Neural cell (in vitro differentiated cells): Measurements from ENCODE around the gene EGLN1. TPM values are rescaled to one million over a fixed set of nuclear protein-coding genes. Genes with fewer than 3 reads are reported as not detected.

Experiments
- H2AFZ ChIP-seq: fragments of 200-600, 300-800 bp; sonication (generic), shearing (Covaris generic); 2 replicates; pipeline ENCODE4 v1.6.0; 2014; ENCODE audit warnings: low read depth, mild to moderate bottlenecking, antibody characterized with exemption, low read length, moderate library complexity
- H3F3A ChIP-seq: fragments of 200-600 bp; shearing (Covaris generic); 2 replicates; pipeline ENCODE4 v1.6.1; 2016; ENCODE audit warnings: mild to moderate bottlenecking, moderate library complexity, mixed read lengths, antibody characterized with exemption, low read length; ENCODE audit not compliant: insufficient read depth, poor library complexity, severe bottlenecking
- H3K27ac ChIP-seq: fragments of 200-600, 300-800 bp; sonication (generic), shearing (Covaris generic); 2 replicates; pipeline ENCODE4 v1.5.1; 2014; ENCODE audit warnings: mild to moderate bottlenecking, low read length, moderate library complexity
- H3K27me3 ChIP-seq: fragments of 300-800, 200-600 bp; sonication (generic), shearing (Covaris generic); 2 replicates; pipeline ENCODE4 v1.6.0; 2014; ENCODE audit warnings: mild to moderate bottlenecking, low read depth, low read length, moderate library complexity; ENCODE audit not compliant: insufficient read depth
- H3K36me3 ChIP-seq: fragments of 300-800, 200-600 bp; sonication (generic), shearing (Covaris generic); 2 replicates; pipeline ENCODE4 v1.5.1; 2014; ENCODE audit warnings: mild to moderate bottlenecking, antibody characterized with exemption, low read length, moderate library complexity; ENCODE audit not compliant: insufficient read depth
- H3K4me2 ChIP-seq: fragments of 300-800, 200-600 bp; sonication (generic), shearing (Covaris generic); 2 replicates; pipeline ENCODE4 v1.6.0; 2014; ENCODE audit warnings: mild to moderate bottlenecking, low read length
- H3K4me3 ChIP-seq: fragments of 300-800, 200-600 bp; sonication (generic), shearing (Covaris generic); 2 replicates; pipeline ENCODE4 v1.5.1; 2014; ENCODE audit warnings: mild to moderate bottlenecking, low read length, moderate library complexity
- H3K79me2 ChIP-seq: fragments of 200-600 bp; shearing (Covaris generic); replicated peaks from 2 replicates; pipeline ENCODE4 v1.6.0; 2014; ENCODE audit warnings: mild to moderate bottlenecking, low read length, moderate library complexity; ENCODE audit not compliant: insufficient read depth
- H3K9ac ChIP-seq: fragments of 300-800, 200-600 bp; sonication (generic), shearing (Covaris generic); 2 replicates; pipeline ENCODE4 v1.6.1; 2016; ENCODE audit warnings: mild to moderate bottlenecking, low read length, mixed read lengths
- H3K9me2 ChIP-seq: fragments of 200-600 bp; shearing (Covaris generic); 2 replicates; pipeline ENCODE4 v1.6.1; 2016; ENCODE audit warnings: mild to moderate bottlenecking, low read length, mixed read lengths; ENCODE audit not compliant: insufficient read depth
- H3K9me3 ChIP-seq: fragments of 200-600, 300-800 bp; sonication (generic), shearing (Covaris generic); 2 replicates; pipeline ENCODE4 v1.6.1; 2016; ENCODE audit warnings: mild to moderate bottlenecking, mixed run types, low read length, moderate library complexity, mixed read lengths
- H4K20me1 ChIP-seq: fragments of 200-600 bp; shearing (Covaris generic); 2 replicates; pipeline ENCODE4 v1.6.1; 2016; ENCODE audit warnings: mild to moderate bottlenecking, mixed run types; ENCODE audit not compliant: insufficient read depth
- EP300 ChIP-seq: fragments of 450-650 bp; conservative IDR thresholded peaks from 2 replicates; pipeline ENCODE4 v1.6.1; 2014; ENCODE audit warnings: antibody characterized with exemption, mild to moderate bottlenecking, moderate library complexity; ENCODE audit not compliant: poor library complexity, severe bottlenecking
- EZH2 ChIP-seq: fragments of 200-600, 300-800 bp; shearing (Covaris generic), sonication (generic); IDR thresholded peaks from 2 replicates; pipeline ENCODE4 v1.6.1; 2014; ENCODE audit warnings: antibody characterized with exemption, low read length, borderline replicate concordance, mild to moderate bottlenecking; ENCODE audit not compliant: insufficient read depth, poor library complexity, severe bottlenecking
- MXI1 ChIP-seq: fragments of 450-650 bp; conservative IDR thresholded peaks from 2 replicates; pipeline ENCODE4 v1.6.1; 2014; ENCODE audit warnings: antibody characterized with exemption, mild to moderate bottlenecking; ENCODE audit not compliant: poor library complexity, severe bottlenecking
- POLR2AphosphoS5 ChIP-seq: IDR thresholded peaks from 2 replicates; pipeline ENCODE4 v1.6.1; 2012
- RAD21 ChIP-seq: fragments of 450-650 bp; conservative IDR thresholded peaks from 2 replicates; pipeline ENCODE4 v1.6.1; 2014; ENCODE audit warnings: antibody characterized with exemption, mild to moderate bottlenecking, moderate library complexity
- SMC3 ChIP-seq: fragments of 450-650 bp; conservative IDR thresholded peaks from 2 replicates; pipeline ENCODE4 v1.6.1; 2014; ENCODE audit warnings: antibody characterized with exemption, mild to moderate bottlenecking, moderate library complexity; ENCODE audit not compliant: poor library complexity
- TAF1 ChIP-seq: IDR thresholded peaks from 2 replicates; pipeline ENCODE4 v1.6.1; 2012; ENCODE audit warnings: low read depth
- polyA plus RNA-seq: library from polyadenylated mRNA; depleted of rRNA; stranded (reverse); fragments of >200 nt; gene quantifications from 2 replicates; pipeline ENCODE4 v1.2.3, GENCODE V29; 2014
- TF ChIP-seq, protein P1 (sequence below): IDR thresholded peaks from 2 replicates; pipeline ENCODE4 v1.6.1; 2012; ENCODE audit warnings: borderline replicate concordance
- TF ChIP-seq, protein P2 (sequence below): fragments of 450-650 bp; IDR thresholded peaks from 2 replicates; pipeline ENCODE4 v1.5.1; 2014; ENCODE audit warnings: antibody characterized with exemption, mild to moderate bottlenecking, moderate library complexity; ENCODE audit not compliant: poor library complexity, severe bottlenecking

EGLN1 gene
- polyA plus RNA-seq, 1 donor from 2014 or later, result 33.2 TPM

DNA sequence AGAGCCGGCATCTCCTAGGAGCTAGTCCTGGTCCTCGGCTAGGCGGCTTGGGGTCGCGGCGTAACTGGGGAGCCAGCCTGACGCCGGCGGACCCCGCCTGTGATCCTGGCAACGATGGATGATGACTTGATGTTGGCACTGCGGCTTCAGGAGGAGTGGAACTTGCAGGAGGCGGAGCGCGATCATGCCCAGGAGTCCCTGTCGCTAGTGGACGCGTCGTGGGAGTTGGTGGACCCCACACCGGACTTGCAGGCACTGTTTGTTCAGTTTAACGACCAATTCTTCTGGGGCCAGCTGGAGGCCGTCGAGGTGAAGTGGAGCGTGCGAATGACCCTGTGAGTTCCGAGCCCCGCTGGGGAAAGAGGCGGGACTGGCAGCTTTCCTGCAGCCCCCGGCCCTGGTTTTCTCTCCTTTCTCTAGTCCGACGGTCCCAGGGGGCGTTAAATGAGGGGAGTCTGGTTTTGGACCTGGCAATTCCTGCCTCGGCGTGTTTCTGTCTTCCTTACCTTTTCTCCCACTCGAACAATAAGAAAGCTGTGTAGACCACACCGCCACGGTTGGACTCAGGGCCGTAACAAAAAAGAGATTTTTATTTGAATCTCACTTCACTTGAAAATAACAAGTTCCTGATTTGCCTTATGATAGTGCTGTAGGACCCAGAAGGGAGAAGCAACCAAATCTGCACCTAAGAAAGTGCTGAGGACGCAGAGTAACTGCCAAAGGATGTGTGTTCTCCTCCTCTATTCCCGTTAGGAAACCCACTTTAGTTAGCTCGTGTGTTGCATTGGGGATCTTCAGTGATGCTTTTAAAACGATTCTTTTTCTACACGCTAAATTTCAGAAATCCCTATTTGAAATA is 83.6 kb downstream of the EGLN1 start, which contains the start of gene SPRTN:
Gene SPRTN, plus strand, starts transcription at position 24 of the 859 bp plus-strand sequence. Its CDS starts 91 bp downstream, at position 115.
- no peaks in the 10 kb centered on the region for H3K27me3 ChIP-seq
- H3K9ac ChIP-seq, result peak within 1 kb of the TSS; percentile 96
- H3K27ac ChIP-seq, result peak within 1 kb of the TSS; percentile 96
- peaks cover 3% of the 10 kb centered on the region for H4K20me1 ChIP-seq
- peak within 1 kb of the TSS; percentile 84 for H2AFZ ChIP-seq
- no peak for TF ChIP-seq TAF1
- TF ChIP-seq, protein P1, sequence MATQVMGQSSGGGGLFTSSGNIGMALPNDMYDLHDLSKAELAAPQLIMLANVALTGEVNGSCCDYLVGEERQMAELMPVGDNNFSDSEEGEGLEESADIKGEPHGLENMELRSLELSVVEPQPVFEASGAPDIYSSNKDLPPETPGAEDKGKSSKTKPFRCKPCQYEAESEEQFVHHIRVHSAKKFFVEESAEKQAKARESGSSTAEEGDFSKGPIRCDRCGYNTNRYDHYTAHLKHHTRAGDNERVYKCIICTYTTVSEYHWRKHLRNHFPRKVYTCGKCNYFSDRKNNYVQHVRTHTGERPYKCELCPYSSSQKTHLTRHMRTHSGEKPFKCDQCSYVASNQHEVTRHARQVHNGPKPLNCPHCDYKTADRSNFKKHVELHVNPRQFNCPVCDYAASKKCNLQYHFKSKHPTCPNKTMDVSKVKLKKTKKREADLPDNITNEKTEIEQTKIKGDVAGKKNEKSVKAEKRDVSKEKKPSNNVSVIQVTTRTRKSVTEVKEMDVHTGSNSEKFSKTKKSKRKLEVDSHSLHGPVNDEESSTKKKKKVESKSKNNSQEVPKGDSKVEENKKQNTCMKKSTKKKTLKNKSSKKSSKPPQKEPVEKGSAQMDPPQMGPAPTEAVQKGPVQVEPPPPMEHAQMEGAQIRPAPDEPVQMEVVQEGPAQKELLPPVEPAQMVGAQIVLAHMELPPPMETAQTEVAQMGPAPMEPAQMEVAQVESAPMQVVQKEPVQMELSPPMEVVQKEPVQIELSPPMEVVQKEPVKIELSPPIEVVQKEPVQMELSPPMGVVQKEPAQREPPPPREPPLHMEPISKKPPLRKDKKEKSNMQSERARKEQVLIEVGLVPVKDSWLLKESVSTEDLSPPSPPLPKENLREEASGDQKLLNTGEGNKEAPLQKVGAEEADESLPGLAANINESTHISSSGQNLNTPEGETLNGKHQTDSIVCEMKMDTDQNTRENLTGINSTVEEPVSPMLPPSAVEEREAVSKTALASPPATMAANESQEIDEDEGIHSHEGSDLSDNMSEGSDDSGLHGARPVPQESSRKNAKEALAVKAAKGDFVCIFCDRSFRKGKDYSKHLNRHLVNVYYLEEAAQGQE, result no peak
- TF ChIP-seq POLR2AphosphoS5, result peak; percentile 48
- peak; percentile 0 for TF ChIP-seq SMC3
- TF ChIP-seq EZH2, result no peak
- TF ChIP-seq, protein P2, sequence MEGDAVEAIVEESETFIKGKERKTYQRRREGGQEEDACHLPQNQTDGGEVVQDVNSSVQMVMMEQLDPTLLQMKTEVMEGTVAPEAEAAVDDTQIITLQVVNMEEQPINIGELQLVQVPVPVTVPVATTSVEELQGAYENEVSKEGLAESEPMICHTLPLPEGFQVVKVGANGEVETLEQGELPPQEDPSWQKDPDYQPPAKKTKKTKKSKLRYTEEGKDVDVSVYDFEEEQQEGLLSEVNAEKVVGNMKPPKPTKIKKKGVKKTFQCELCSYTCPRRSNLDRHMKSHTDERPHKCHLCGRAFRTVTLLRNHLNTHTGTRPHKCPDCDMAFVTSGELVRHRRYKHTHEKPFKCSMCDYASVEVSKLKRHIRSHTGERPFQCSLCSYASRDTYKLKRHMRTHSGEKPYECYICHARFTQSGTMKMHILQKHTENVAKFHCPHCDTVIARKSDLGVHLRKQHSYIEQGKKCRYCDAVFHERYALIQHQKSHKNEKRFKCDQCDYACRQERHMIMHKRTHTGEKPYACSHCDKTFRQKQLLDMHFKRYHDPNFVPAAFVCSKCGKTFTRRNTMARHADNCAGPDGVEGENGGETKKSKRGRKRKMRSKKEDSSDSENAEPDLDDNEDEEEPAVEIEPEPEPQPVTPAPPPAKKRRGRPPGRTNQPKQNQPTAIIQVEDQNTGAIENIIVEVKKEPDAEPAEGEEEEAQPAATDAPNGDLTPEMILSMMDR, result no peak
- no peak for TF ChIP-seq EP300
- no peak for TF ChIP-seq RAD21
- peak; percentile 29 for TF ChIP-seq MXI1
- H3K9me2 ChIP-seq, result no peaks in the 10 kb centered on the region
- H3K36me3 ChIP-seq, result no peaks in the 10 kb centered on the region
- H3K4me3 ChIP-seq, result peak within 1 kb of the TSS; percentile 85
- peak within 1 kb of the TSS; percentile 99 for H3K4me2 ChIP-seq
- no peaks in the 10 kb centered on the region for H3K9me3 ChIP-seq
- H3F3A ChIP-seq, result peaks cover 7% of the 10 kb centered on the region
- peaks cover 54% of the 10 kb centered on the region for H3K79me2 ChIP-seq

DNA sequence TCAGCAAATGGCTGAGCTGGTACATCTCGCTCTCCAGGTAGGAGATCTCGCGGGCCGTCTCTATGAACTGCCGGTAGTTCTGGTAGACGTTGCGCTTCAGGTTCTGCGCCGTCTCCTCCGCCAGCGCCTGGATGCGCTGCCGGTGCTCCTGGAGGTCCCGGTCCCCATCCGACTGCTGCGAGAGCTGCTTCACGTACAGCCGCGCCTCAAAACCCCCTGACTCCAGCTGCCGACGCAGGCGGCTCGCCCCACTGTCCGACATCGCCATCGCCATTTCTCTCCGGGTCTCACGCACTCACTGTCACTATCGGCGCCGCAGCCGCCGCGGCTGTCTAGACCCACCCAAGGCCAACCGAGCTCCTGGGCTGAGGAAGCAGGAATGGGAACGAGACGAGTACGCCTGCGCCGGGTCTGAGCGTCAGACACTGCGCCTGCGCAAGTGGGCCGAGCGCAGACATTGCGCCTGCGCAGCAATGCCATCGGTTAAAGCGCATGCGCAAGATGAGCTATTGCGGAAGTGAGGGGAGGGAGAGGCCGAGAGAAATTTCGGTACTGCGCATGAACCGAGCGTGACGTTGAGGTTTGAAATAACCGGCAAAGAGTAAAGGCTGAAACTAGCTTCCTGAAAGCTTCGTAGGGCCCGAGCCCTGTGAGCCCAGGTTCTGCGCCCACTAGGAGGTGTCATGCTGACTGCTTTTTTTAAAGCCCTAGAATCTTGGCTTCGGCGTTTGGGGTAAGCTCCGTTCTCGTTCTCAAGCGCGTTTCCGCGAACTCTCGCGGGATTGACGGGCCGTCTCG is 84.4 kb downstream of the EGLN1 start, which contains the start of gene EXOC8:
Gene EXOC8, minus strand, starts transcription at position 381 of the 798 bp plus-strand sequence. Its CDS starts 107 bp downstream, at position 274.
- peak within 1 kb of the TSS; percentile 85 for H3K4me3 ChIP-seq
- peaks cover 63% of the 10 kb centered on the region for H3K79me2 ChIP-seq
- peak within 1 kb of the TSS; percentile 84 for H2AFZ ChIP-seq
- H3K27ac ChIP-seq, result peak within 1 kb of the TSS; percentile 96
- peaks cover 3% of the 10 kb centered on the region for H4K20me1 ChIP-seq
- peak within 1 kb of the TSS; percentile 96 for H3K9ac ChIP-seq
- TF ChIP-seq MXI1 (peak; percentile 64), RAD21 (peak; percentile 10), TAF1 (peak; percentile 99), POLR2AphosphoS5 (peak; percentile 97), EP300 (peak; percentile 38), EZH2 (no peak), SMC3 (peak; percentile 29)
- TF ChIP-seq, protein P1, result peak; percentile 99
- TF ChIP-seq, protein P2, result peak; percentile 33
- no peaks in the 10 kb centered on the region for H3K27me3 ChIP-seq
- peaks cover 7% of the 10 kb centered on the region for H3F3A ChIP-seq
- peak within 1 kb of the TSS; percentile 99 for H3K4me2 ChIP-seq
- H3K36me3 ChIP-seq, result no peaks in the 10 kb centered on the region
- H3K9me2 ChIP-seq, result no peaks in the 10 kb centered on the region
- no peaks in the 10 kb centered on the region for H3K9me3 ChIP-seq
